ENCODE results near the gene PEDS1.
A peak's percentile ranks its signal among the peaks of the same experiment; 100 is the strongest.
"Not testable (repeated sequence)": the region's sequence is repeated elsewhere in the genome, so short reads cannot be mapped to it uniquely, and the experiment has no call there.

PEDS1 gene

DNA sequence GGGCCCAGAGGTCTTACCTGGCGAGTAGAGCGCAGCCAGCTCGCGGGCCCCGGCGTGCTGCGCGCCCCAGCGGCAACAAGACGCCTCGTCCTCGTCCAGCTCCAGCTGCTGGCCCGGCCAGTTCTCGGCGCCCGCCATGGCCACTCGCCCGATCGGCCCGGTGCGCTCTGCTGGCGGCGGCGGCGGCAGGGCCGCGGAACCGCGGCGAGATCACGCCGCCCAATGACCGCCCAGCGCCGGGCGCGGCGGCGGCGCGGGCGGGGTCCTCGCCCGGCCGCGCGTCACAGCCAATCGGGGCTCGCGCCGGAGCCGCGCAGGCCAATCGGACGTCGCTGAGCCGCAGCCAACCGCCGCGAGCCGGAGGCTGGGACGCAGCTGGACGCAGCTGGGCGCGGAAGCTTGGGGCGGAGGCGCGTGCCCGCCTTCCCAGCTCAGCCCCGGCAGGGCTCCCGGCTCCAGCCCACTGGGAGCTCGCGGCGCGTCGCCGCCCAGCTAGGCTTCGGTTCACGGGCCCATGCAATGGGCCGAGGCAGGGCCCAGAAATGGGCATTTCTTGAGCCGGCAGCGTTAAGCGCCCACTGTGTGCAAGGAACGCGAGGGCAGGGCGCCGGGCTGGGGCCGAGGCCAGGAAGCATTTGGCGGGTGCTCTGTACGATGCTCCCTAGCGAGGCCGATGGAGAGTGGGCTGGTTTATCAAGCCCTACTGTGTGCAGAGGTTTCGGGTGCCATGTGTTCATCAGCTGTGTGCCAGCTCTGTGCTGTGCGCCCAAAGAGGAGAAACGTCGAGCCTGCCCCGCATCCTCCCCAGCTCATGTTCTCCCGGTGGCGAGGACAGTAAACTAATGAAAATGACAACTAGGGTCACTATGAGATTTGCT lies at the start of gene PEDS1 (continued):
- TF ChIP-seq, protein P1, sequence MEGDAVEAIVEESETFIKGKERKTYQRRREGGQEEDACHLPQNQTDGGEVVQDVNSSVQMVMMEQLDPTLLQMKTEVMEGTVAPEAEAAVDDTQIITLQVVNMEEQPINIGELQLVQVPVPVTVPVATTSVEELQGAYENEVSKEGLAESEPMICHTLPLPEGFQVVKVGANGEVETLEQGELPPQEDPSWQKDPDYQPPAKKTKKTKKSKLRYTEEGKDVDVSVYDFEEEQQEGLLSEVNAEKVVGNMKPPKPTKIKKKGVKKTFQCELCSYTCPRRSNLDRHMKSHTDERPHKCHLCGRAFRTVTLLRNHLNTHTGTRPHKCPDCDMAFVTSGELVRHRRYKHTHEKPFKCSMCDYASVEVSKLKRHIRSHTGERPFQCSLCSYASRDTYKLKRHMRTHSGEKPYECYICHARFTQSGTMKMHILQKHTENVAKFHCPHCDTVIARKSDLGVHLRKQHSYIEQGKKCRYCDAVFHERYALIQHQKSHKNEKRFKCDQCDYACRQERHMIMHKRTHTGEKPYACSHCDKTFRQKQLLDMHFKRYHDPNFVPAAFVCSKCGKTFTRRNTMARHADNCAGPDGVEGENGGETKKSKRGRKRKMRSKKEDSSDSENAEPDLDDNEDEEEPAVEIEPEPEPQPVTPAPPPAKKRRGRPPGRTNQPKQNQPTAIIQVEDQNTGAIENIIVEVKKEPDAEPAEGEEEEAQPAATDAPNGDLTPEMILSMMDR (tag by site-specific recombination; IDR thresholded peaks at IDR 0.05): peak; percentile 45; the same call in 1 of the 2 replicates
- TF ChIP-seq, protein P2, sequence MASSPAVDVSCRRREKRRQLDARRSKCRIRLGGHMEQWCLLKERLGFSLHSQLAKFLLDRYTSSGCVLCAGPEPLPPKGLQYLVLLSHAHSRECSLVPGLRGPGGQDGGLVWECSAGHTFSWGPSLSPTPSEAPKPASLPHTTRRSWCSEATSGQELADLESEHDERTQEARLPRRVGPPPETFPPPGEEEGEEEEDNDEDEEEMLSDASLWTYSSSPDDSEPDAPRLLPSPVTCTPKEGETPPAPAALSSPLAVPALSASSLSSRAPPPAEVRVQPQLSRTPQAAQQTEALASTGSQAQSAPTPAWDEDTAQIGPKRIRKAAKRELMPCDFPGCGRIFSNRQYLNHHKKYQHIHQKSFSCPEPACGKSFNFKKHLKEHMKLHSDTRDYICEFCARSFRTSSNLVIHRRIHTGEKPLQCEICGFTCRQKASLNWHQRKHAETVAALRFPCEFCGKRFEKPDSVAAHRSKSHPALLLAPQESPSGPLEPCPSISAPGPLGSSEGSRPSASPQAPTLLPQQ (tag by site-specific recombination; IDR thresholded peaks at IDR 0.05): peak; percentile 65

DNA sequence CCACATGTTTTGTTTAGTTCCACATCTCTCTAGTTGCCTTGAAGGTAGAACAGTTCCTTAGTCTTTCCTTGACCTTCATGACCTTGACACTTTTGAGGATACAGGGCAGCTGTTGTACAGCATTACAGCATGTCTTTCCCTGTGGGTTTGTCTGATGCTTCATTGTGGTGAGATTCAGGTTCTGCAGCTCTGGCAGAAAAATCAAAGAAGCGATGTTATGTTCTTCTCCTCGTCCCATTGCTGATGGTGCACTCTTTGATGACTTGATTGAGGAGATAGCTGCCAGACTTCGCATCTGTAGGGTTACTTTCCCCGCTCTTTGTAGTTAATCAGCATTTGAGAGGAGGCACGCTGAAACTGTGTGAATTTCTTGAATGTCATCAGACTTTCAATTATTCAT lies 49.2 kb upstream of the PEDS1 start:
- Histone ChIP-seq H3K27ac (ENCODE audit: extremely low read depth, low read depth, low read length) (no peak overlapping the region), H3K4me1 (ENCODE audit: control insufficient read depth, insufficient read depth, low read length) (no peaks in the 10 kb centered on the region), H3K4me3 (ENCODE audit: low read depth, low read length) (no peak overlapping the region), H3K36me3 (ENCODE audit: control insufficient read depth in 2 of 2, insufficient read depth in 1 of 2, low read length in 2 of 2) (no peaks in the 10 kb centered on the region), H3K9me3 (ENCODE audit: control insufficient read depth, insufficient read depth, low read depth, low read length) (no peaks in the 10 kb centered on the region)
- CTCF ChIA-PET: interaction anchor here (1.2 kb wide), 1 partner anchor 87 kb away, joined by 3 read pairs; no protein-coding TSS in a partner anchor
- no peak for TF ChIP-seq ZNF169 (tag by site-specific recombination; IDR thresholded peaks at IDR 0.05)
- TF ChIP-seq GFI1B (tag by site-specific recombination; IDR thresholded peaks at IDR 0.05): no peak
- TF ChIP-seq ZNF324 (tag by site-specific recombination; IDR thresholded peaks at IDR 0.05): no peak
- no peak for TF ChIP-seq SCRT1 (tag by site-specific recombination; IDR thresholded peaks at IDR 0.05; ENCODE audit: borderline replicate concordance)
- no peak for TF ChIP-seq ZNF600 (tag by site-specific recombination; IDR thresholded peaks at IDR 0.05)
- no peak for TF ChIP-seq RBAK (tag by site-specific recombination; IDR thresholded peaks at IDR 0.05)
- TF ChIP-seq, protein P3, sequence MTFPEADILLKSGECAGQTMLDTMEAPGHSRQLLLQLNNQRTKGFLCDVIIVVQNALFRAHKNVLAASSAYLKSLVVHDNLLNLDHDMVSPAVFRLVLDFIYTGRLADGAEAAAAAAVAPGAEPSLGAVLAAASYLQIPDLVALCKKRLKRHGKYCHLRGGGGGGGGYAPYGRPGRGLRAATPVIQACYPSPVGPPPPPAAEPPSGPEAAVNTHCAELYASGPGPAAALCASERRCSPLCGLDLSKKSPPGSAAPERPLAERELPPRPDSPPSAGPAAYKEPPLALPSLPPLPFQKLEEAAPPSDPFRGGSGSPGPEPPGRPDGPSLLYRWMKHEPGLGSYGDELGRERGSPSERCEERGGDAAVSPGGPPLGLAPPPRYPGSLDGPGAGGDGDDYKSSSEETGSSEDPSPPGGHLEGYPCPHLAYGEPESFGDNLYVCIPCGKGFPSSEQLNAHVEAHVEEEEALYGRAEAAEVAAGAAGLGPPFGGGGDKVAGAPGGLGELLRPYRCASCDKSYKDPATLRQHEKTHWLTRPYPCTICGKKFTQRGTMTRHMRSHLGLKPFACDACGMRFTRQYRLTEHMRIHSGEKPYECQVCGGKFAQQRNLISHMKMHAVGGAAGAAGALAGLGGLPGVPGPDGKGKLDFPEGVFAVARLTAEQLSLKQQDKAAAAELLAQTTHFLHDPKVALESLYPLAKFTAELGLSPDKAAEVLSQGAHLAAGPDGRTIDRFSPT (tag by site-specific recombination; IDR thresholded peaks at IDR 0.05): no peak
- TF ChIP-seq, protein P4, sequence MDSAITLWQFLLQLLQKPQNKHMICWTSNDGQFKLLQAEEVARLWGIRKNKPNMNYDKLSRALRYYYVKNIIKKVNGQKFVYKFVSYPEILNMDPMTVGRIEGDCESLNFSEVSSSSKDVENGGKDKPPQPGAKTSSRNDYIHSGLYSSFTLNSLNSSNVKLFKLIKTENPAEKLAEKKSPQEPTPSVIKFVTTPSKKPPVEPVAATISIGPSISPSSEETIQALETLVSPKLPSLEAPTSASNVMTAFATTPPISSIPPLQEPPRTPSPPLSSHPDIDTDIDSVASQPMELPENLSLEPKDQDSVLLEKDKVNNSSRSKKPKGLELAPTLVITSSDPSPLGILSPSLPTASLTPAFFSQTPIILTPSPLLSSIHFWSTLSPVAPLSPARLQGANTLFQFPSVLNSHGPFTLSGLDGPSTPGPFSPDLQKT (IDR thresholded peaks at IDR 0.05; ENCODE audit: borderline replicate concordance, low read depth, low read length): no peak
- TF ChIP-seq ZNF792 (tag by site-specific recombination; IDR thresholded peaks at IDR 0.05): no peak
- TF ChIP-seq ZNF184 (tag by site-specific recombination; IDR thresholded peaks at IDR 0.05): no peak
- TF ChIP-seq ZSCAN23 (tag by site-specific recombination; IDR thresholded peaks at IDR 0.05): no peak
- TF ChIP-seq, protein P5, sequence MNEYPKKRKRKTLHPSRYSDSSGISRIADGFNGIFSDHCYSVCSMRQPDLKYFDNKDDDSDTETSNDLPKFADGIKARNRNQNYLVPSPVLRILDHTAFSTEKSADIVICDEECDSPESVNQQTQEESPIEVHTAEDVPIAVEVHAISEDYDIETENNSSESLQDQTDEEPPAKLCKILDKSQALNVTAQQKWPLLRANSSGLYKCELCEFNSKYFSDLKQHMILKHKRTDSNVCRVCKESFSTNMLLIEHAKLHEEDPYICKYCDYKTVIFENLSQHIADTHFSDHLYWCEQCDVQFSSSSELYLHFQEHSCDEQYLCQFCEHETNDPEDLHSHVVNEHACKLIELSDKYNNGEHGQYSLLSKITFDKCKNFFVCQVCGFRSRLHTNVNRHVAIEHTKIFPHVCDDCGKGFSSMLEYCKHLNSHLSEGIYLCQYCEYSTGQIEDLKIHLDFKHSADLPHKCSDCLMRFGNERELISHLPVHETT (tag by site-specific recombination; IDR thresholded peaks at IDR 0.05): no peak
- TF ChIP-seq, protein P6, sequence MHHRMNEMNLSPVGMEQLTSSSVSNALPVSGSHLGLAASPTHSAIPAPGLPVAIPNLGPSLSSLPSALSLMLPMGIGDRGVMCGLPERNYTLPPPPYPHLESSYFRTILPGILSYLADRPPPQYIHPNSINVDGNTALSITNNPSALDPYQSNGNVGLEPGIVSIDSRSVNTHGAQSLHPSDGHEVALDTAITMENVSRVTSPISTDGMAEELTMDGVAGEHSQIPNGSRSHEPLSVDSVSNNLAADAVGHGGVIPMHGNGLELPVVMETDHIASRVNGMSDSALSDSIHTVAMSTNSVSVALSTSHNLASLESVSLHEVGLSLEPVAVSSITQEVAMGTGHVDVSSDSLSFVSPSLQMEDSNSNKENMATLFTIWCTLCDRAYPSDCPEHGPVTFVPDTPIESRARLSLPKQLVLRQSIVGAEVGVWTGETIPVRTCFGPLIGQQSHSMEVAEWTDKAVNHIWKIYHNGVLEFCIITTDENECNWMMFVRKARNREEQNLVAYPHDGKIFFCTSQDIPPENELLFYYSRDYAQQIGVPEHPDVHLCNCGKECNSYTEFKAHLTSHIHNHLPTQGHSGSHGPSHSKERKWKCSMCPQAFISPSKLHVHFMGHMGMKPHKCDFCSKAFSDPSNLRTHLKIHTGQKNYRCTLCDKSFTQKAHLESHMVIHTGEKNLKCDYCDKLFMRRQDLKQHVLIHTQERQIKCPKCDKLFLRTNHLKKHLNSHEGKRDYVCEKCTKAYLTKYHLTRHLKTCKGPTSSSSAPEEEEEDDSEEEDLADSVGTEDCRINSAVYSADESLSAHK (tag by site-specific recombination; IDR thresholded peaks at IDR 0.05): no peak
- TF ChIP-seq ZNF274 (IDR thresholded peaks at IDR 0.05; ENCODE audit: low read length): no peak
- no peak for TF ChIP-seq ZNF274 (tag by site-specific recombination; IDR thresholded peaks at IDR 0.05; ENCODE audit: borderline replicate concordance)
- TF ChIP-seq ZNF223 (tag by site-specific recombination; IDR thresholded peaks at IDR 0.05): no peak
- TF ChIP-seq ZNF292 (tag by site-specific recombination; IDR thresholded peaks at IDR 0.05; ENCODE audit: borderline replicate concordance, low read depth): no peak
- TF ChIP-seq ZNF707 (tag by site-specific recombination; IDR thresholded peaks at IDR 0.05): no peak
- POLR2A ChIA-PET: no interaction called here

DNA sequence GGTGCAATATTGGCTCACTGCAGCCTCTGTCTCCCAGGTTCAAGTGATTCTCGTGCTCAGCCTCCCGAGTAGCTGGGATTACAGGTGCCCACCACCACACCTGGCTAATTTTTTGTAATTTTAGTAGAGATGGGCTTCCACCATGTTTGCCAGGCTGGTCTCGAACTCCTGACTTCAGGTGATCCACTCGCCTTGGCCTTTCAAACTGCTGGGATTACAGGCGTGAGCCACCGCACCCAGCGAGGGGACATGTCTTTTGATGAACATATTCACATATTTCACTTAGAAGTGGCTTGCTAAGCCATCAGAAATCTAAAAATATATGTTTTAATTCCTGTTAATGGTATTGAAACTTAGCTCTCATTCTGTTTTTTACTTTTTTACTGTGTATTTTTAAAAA lies 48.2 kb upstream of the PEDS1 start:
- H3K4me1 ChIP-seq (ENCODE audit: control insufficient read depth, insufficient read depth, low read length); H3K27ac ChIP-seq (ENCODE audit: extremely low read depth, low read depth, low read length); H3K36me3 ChIP-seq (ENCODE audit: control insufficient read depth in 2 of 2, insufficient read depth in 1 of 2, low read length in 2 of 2); H3K9me3 ChIP-seq (ENCODE audit: control insufficient read depth, insufficient read depth, low read depth, low read length); H3K4me3 ChIP-seq (ENCODE audit: low read depth, low read length); POLR2A ChIA-PET: not testable (repeated sequence)
- CTCF ChIA-PET: interaction anchor here (0.8 to 1.2 kb wide), 2 partner anchors 10 to 88 kb away, joined by 3 read pairs; no protein-coding TSS in a partner anchor
